ENCODE data around the gene PPA2. TPM values are rescaled to one million over a fixed set of nuclear protein-coding genes. Genes with fewer than 3 reads are reported as not detected.

PPA2 gene
- total and polyA plus RNA-seq, 8 donors = 25.3 to 56.3 (median 39.3) TPM

DNA sequence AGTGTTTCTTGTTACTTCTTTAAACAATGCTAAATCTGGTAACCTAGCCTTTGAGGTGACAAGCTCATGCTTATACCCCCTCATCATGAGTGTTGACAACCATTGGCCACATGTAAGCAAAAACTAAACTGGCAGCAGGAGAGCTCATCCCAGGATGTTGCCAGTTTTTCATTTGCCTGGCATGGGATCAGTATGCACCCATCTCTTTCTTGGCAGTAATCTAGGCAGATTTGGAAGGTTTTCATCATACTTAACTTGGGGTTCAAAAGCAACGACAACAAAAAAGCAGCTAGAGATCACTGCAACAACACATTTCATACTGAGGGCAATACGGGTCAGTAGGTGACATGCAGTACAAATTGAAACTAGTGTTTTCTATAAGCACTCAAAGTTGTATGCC lies 122.0 kb downstream of the PPA2 start:
- Histone ChIP-seq H3K9me3 (no peaks in the 10 kb centered on the region), H3K4me1 (no peaks in the 10 kb centered on the region), H3K27me3 (no peaks in the 10 kb centered on the region), H3K36me3 (no peaks in the 10 kb centered on the region), H3K4me3 (no peak overlapping the region), H3K27ac (no peak overlapping the region)
- intact Hi-C loops (cut with DNase I) = no loop called here
- FAIRE-seq (no peak), DNase-seq (no peak), ATAC-seq (no peak)
- 93 to 97% methylated on average over 2 of the region's 2 CpGs for WGBS, 2 donors
- TF ChIP-seq, protein P1, sequence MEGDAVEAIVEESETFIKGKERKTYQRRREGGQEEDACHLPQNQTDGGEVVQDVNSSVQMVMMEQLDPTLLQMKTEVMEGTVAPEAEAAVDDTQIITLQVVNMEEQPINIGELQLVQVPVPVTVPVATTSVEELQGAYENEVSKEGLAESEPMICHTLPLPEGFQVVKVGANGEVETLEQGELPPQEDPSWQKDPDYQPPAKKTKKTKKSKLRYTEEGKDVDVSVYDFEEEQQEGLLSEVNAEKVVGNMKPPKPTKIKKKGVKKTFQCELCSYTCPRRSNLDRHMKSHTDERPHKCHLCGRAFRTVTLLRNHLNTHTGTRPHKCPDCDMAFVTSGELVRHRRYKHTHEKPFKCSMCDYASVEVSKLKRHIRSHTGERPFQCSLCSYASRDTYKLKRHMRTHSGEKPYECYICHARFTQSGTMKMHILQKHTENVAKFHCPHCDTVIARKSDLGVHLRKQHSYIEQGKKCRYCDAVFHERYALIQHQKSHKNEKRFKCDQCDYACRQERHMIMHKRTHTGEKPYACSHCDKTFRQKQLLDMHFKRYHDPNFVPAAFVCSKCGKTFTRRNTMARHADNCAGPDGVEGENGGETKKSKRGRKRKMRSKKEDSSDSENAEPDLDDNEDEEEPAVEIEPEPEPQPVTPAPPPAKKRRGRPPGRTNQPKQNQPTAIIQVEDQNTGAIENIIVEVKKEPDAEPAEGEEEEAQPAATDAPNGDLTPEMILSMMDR (IDR thresholded peaks at IDR 0.05) = no peak

DNA sequence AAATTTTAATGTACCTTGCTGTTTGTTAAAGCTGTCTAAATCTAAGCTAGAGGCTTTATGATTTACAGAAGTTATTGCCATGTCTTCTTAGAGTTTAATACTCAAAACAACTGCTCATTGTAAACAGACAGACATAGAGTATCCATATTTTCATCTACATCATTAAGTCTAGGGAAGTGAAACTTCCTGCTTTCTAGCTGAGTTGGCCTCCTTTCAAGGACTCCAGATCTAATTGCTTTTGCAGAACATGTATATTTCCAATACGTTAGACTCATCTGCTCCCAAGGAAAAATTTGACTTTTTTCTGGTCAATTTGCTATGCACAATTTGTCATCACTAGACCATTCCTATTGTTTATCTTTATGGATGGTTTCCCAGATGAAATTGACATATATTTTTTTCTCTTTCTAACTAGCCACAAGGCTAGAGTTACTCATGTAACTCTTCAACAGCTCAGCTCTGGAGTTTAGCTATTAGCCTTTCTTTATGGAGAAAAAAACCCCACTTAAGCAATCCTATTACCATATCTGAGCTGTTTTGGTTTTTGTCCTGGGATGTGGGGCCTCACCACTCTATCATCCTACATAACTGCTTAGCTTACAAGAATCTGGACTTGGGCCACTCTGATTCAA lies 122.9 kb downstream of the PPA2 start:
- Histone ChIP-seq H3K9me3 (no peaks in the 10 kb centered on the region), H3K36me3 (no peaks in the 10 kb centered on the region), H3K27ac (no peak overlapping the region), H3K4me1 (no peaks in the 10 kb centered on the region), H3K4me3 (no peak overlapping the region), H3K27me3 (no peaks in the 10 kb centered on the region)
- FAIRE-seq (no peak), DNase-seq (no peak), ATAC-seq (no peak)
- WGBS, 2 donors = 77 to 81% methylated on average over 1 of the region's 1 CpG
- intact Hi-C loops (cut with DNase I) = no loop called here
- TF ChIP-seq, protein P1 (IDR thresholded peaks at IDR 0.05) = no peak

DNA sequence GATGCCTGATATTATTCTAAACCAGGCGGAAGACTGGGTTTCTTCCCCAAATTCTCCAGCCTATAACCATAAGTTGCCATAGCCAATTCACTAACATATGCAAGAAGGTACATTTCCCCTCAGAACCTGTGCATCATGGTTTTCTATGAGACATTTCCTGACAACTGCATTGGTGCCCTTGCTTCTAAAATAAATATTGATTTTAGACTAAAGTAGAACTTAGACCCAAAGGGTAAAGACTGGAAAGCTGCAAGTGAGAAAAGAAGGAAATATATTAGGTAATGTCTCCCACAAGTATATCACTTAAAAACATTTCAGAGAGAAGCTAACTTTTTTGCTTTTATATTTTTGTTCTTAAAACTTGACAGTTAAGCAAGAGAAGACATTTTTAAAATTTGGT lies 125.1 kb downstream of the PPA2 start:
- H3K4me1 ChIP-seq = no peaks in the 10 kb centered on the region
- no peak for ATAC-seq
- H3K4me3 ChIP-seq = no peak overlapping the region
- no peak overlapping the region for H3K27ac ChIP-seq
- no peaks in the 10 kb centered on the region for H3K9me3 ChIP-seq
- 96 to 100% methylated on average over 1 of the region's 1 CpG for WGBS, 2 donors
- H3K36me3 ChIP-seq = no peaks in the 10 kb centered on the region
- intact Hi-C loops (cut with DNase I) = no loop called here
- H3K27me3 ChIP-seq = no peaks in the 10 kb centered on the region
- TF ChIP-seq, protein P1 (IDR thresholded peaks at IDR 0.05) = no peak
- no peak for FAIRE-seq
- DNase-seq = no peak

DNA sequence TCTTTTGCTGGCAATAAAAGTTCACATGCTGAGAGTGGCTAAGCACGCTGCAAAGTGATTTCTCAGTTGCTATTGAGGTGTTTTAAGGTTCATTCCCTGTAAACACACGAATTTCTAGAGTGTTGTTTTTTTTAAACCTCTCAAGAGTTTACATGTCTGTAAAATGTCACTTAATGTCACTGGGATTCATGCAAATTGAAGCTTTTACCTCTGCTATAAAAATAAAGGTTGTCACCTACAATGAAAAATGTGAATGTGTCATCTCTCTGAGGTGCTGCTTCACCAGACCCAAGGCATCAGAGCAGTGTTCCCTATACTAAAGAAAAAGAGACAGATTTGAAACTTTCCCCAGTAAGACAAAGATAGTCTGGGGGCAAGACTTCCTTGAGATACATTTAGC lies 127.0 kb downstream of the PPA2 start:
- 70 to 84% methylated on average over 2 of the region's 2 CpGs for WGBS, 2 donors
- Histone ChIP-seq H3K27ac (no peak overlapping the region), H3K4me1 (no peaks in the 10 kb centered on the region), H3K36me3 (no peaks in the 10 kb centered on the region), H3K4me3 (no peak overlapping the region), H3K27me3 (no peaks in the 10 kb centered on the region), H3K9me3 (no peaks in the 10 kb centered on the region)
- ATAC-seq (no peak), DNase-seq (no peak), FAIRE-seq (no peak)
- TF ChIP-seq, protein P1 (IDR thresholded peaks at IDR 0.05) = no peak
- intact Hi-C loops (cut with DNase I) = no loop called here

DNA sequence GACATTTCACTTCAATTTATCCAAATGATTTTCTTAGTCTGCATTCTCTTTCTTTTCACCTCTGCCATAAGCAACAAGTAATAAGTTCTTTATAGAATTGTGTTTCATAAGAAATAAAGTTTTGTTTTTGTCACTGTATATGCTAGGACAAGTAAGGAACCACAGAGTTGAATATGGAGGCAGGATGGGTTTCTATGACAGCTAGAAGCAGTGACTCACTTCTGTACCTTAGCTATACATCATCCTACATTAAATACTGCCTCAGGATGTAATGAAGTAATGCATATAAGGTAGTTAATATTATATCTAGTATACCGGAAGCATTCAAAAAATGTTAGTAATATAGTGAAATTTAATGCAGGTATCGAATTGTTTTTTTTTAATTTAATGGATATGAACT lies 128.0 kb downstream of the PPA2 start:
- Histone ChIP-seq H3K9me3 (no peaks in the 10 kb centered on the region), H3K4me1 (no peaks in the 10 kb centered on the region), H3K4me3 (no peak overlapping the region), H3K36me3 (no peaks in the 10 kb centered on the region), H3K27ac (no peak overlapping the region), H3K27me3 (no peaks in the 10 kb centered on the region)
- 99% methylated on average over 2 of the region's 2 CpGs for WGBS, 2 donors
- TF ChIP-seq, protein P1 (IDR thresholded peaks at IDR 0.05) = no peak
- DNase-seq = no peak
- ATAC-seq = no peak
- intact Hi-C loops (cut with DNase I) = no loop called here
- FAIRE-seq = no peak

All from pancreas (tissue), 10 donors.